GM19468 (cell line): ENCODE measurements around the gene H6PD.

Experiments
- ATAC-seq: cut with Tn5 transposase; IDR thresholded peaks from one replicate; pipeline ENCODE4 v1.9.1; 2021; ENCODE audit warnings: mild to moderate bottlenecking, moderate library complexity, moderate number of reproducible peaks; ENCODE audit not compliant: unreplicated experiment; ENCODE audit errors: extremely low read depth

The H6PD gene

GRCh38 chr1:9253004-9253403 is 18.4 kb downstream of the H6PD start:
- no peak for ATAC-seq

- ATAC-seq = no peak
These were observed 19.0 kb downstream of the H6PD start for GRCh38 chr1:9253453-9254105.

GRCh38 chr1:9256332-9256731 is 21.8 kb downstream of the H6PD start:
- ATAC-seq = no peak

GRCh38 chr1:9257851-9258250 is 23.3 kb downstream of the H6PD start:
- no peak for ATAC-seq

GRCh38 chr1:9258629-9259028 is 24.1 kb downstream of the H6PD start:
- no peak for ATAC-seq

GRCh38 chr1:9260059-9260766 is 25.6 kb downstream of the H6PD start:
- ATAC-seq = no peak

GRCh38 chr1:9261496-9261895 is 26.9 kb downstream of the H6PD start:
- no peak for ATAC-seq

GRCh38 chr1:9262096-9262986 is 27.8 kb downstream of the H6PD start:
- ATAC-seq = no peak

GRCh38 chr1:9263276-9263855 is 28.8 kb downstream of the H6PD start:
- ATAC-seq = no peak

- no peak for ATAC-seq
These were observed 29.7 kb downstream of the H6PD start for GRCh38 chr1:9263984-9264872.

GRCh38 chr1:9265037-9265436 is 30.5 kb downstream of the H6PD start:
- ATAC-seq = no peak

GRCh38 chr1:9265968-9266367 is 31.4 kb downstream of the H6PD start:
- ATAC-seq = no peak

- ATAC-seq = no peak
These were observed 32.7 kb downstream of the H6PD start for GRCh38 chr1:9267352-9267686.

- ATAC-seq = no peak
These were observed 33.4 kb downstream of the H6PD start for GRCh38 chr1:9267827-9268581.

GRCh38 chr1:9269078-9269501 is 34.5 kb downstream of the H6PD start:
- ATAC-seq = no peak

- no peak for ATAC-seq
These were observed 35.1 kb downstream of the H6PD start for GRCh38 chr1:9269721-9270120.

- ATAC-seq = no peak
These were observed 35.8 kb downstream of the H6PD start for GRCh38 chr1:9270290-9270883.

GRCh38 chr1:9271283-9271682 is 36.7 kb downstream of the H6PD start:
- ATAC-seq = no peak
